ENCODE measurements around the gene SPON1.

DNA sequence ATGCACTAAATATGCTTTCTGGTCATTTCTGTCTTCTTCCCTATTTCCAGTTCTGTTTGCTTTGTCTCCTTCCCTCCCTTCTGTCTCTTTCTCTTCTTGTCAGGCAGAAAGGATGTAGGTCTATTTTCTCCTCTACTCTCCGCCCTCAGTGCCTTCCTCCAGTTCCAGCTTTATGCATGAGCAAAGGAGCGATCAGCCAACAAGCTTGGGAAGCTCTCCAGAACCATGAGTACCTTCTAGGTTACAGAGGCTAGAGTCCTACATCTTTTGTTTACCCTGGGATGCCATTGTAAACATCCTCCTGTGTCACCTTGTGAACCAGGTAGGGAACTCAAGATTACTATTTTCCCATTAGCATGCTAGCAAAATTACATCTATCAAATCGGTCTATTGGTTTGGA lies 7.9 kb upstream of the SPON1 start:
- TF ChIP-seq, protein P1, sequence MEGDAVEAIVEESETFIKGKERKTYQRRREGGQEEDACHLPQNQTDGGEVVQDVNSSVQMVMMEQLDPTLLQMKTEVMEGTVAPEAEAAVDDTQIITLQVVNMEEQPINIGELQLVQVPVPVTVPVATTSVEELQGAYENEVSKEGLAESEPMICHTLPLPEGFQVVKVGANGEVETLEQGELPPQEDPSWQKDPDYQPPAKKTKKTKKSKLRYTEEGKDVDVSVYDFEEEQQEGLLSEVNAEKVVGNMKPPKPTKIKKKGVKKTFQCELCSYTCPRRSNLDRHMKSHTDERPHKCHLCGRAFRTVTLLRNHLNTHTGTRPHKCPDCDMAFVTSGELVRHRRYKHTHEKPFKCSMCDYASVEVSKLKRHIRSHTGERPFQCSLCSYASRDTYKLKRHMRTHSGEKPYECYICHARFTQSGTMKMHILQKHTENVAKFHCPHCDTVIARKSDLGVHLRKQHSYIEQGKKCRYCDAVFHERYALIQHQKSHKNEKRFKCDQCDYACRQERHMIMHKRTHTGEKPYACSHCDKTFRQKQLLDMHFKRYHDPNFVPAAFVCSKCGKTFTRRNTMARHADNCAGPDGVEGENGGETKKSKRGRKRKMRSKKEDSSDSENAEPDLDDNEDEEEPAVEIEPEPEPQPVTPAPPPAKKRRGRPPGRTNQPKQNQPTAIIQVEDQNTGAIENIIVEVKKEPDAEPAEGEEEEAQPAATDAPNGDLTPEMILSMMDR (IDR thresholded peaks at IDR 0.05) = no peak
- TF ChIP-seq, protein P2, sequence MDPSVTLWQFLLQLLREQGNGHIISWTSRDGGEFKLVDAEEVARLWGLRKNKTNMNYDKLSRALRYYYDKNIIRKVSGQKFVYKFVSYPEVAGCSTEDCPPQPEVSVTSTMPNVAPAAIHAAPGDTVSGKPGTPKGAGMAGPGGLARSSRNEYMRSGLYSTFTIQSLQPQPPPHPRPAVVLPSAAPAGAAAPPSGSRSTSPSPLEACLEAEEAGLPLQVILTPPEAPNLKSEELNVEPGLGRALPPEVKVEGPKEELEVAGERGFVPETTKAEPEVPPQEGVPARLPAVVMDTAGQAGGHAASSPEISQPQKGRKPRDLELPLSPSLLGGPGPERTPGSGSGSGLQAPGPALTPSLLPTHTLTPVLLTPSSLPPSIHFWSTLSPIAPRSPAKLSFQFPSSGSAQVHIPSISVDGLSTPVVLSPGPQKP (IDR thresholded peaks at IDR 0.05; ENCODE audit: low read depth, low read length) = no peak
- TF ChIP-seq CHD4 (IDR thresholded peaks at IDR 0.05; ENCODE audit: borderline replicate concordance) = no peak
- TF ChIP-seq REST (IDR thresholded peaks at IDR 0.05) = no peak

Measured in A549 (cell line).